SU-DHL-6 (cell line): ENCODE results near the gene AFF3.

Experiments
- CTCF ChIP-seq: fragments of 200-600 bp; sonication (generic); IDR thresholded peaks from one replicate; pipeline ENCODE4 v1.5.1; 2017; ENCODE audit warnings: antibody characterized with exemption, mild to moderate bottlenecking, low read length, moderate library complexity; ENCODE audit not compliant: insufficient read depth, poor library complexity, severe bottlenecking
- EZH2phosphoT487 ChIP-seq: fragments of 200-600 bp; sonication (generic), shearing (Covaris generic); conservative IDR thresholded peaks from 2 replicates; pipeline ENCODE4 v1.6.1; 2018; ENCODE audit warnings: mild to moderate bottlenecking, antibody characterized with exemption, low read length, moderate library complexity, mixed read lengths

GRCh38 chr2:99496021-99496420 is 646.4 kb downstream of the AFF3 start:
- TF ChIP-seq EZH2phosphoT487 (no peak), CTCF (no peak)
